HFFc6 (cell line): ENCODE results near the gene MBNL2. TPM values are rescaled to one million over a fixed set of nuclear protein-coding genes. Genes with fewer than 3 reads are reported as not detected.
A peak's percentile ranks its signal among the peaks of the same experiment; 100 is the strongest.

ENCODE experiments used
- DNase-seq: peaks from one replicate; pipeline ENCODE4 v3.0.0-alpha.2; 2018
- H3K27ac Mint-ChIP-seq: 2 replicates; pipeline ENCODE4 v1.8.0; 2020; ENCODE audit warnings: mild to moderate bottlenecking, mixed read lengths
- H3K27me3 Mint-ChIP-seq: 2 replicates; pipeline ENCODE4 v1.8.0; 2021; ENCODE audit warnings: mild to moderate bottlenecking, moderate library complexity, mixed read lengths; ENCODE audit not compliant: insufficient read depth
- H3K36me3 Mint-ChIP-seq: 2 replicates; pipeline ENCODE4 v1.8.0; 2021; ENCODE audit warnings: low read depth, mixed read lengths
- H3K4me1 Mint-ChIP-seq: 2 replicates; pipeline ENCODE4 v1.8.0; 2020; ENCODE audit warnings: low read depth, mixed read lengths
- H3K4me3 Mint-ChIP-seq: 2 replicates; pipeline ENCODE4 v1.8.0; 2020; ENCODE audit warnings: mild to moderate bottlenecking, moderate library complexity, mixed read lengths
- H3K9me3 Mint-ChIP-seq: 2 replicates; pipeline ENCODE4 v1.8.0; 2020; ENCODE audit warnings: mild to moderate bottlenecking, mixed read lengths
- CTCF ChIP-seq: fragments of 200-600 bp; sonication (generic); IDR thresholded peaks from 2 replicates; pipeline ENCODE4 v1.5.0; 2021; ENCODE audit warnings: antibody characterized with exemption, mild to moderate bottlenecking
- total RNA-seq, 6 experiments: library from RNA; stranded (reverse); fragmentation: NEBNext Ultra II Directional; extraction: Animal tissue kit (Norgen Biotek cat#: 25700); gene quantifications; 2 replicates in 1 of 6; 3 replicates in 5 of 6; pipeline ENCODE4 v1.2.3, GENCODE V29; 2021

MBNL2 gene
- total RNA-seq, 6 experiments from 2014 or later, result 78.5 to 138 (median 99.8) TPM

DNA sequence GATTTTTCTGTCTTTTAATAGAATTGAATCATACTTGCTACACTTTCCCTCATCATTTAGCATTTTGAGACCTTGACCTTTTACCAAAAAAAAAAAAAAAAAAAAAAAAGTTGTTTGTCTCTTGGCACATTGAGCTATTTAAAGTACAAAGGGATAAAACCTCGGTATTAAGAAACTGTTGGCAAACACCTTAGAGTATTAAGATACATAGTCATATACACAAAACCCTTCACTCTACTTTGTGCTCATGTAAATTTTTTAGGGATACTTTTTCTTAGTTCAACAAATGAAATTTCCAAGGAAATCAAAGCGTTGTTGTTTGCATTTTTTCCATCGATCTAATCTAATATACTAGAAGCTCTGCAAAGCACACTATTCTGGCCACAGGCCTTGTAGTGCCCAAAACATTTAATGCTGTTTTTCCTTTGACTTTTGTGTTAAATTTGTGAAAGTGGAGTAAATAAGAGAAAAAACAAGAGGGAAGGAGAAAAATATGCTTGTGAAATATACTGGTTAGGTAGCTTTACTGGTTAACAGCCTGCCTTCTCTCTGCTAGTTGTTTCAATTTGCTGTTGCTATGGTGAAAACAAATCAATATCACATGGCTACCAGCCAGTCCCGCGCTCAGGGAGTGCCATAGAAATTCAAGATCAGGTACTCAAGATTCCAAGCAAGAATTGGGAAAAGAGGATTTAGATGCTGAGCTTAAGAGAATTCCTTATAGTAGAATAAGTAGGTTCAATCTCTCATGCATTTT is 2.6 kb downstream of the MBNL2 start:
- H3K36me3 Mint-ChIP-seq, result peaks cover 48% of the 10 kb centered on the region
- TF ChIP-seq CTCF, result no peak
- peak overlapping the region; percentile 99 for H3K4me3 Mint-ChIP-seq
- peaks cover 68% of the 10 kb centered on the region for H3K4me1 Mint-ChIP-seq
- peak overlapping the region; percentile 93 for H3K27ac Mint-ChIP-seq
- no peaks in the 10 kb centered on the region for H3K9me3 Mint-ChIP-seq
- H3K27me3 Mint-ChIP-seq, result no peaks in the 10 kb centered on the region; the same call in 1 of the 2 replicates
- DNase-seq, result no peak

DNA sequence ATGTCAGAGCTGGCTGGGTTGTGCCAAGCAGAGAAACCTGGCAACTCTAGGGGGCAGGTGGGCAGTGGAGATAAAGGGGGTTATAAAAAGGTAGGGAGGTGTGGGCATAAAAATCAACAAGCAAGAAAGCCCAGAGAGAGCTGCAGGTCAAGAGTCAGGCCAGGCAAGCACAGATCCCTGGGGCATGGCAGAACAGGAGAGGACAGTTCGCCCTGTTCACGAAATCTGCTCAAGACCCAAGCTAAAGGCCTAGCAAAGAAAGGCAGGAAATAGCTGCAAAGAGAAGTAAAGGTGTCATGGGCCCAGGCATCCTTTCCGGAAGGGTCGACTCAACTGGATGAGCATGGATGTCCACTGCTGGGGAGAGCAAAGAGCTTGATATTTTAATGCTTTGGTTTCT is 3.4 kb downstream of the MBNL2 start:
- peaks cover 55% of the 10 kb centered on the region for H3K36me3 Mint-ChIP-seq
- H3K4me3 Mint-ChIP-seq, result peak overlapping the region; percentile 99
- peaks cover 74% of the 10 kb centered on the region for H3K4me1 Mint-ChIP-seq
- H3K9me3 Mint-ChIP-seq, result no peaks in the 10 kb centered on the region
- no peak for DNase-seq
- peak overlapping the region; percentile 93 for H3K27ac Mint-ChIP-seq
- TF ChIP-seq CTCF, result no peak
- H3K27me3 Mint-ChIP-seq, result no peaks in the 10 kb centered on the region; the same call in 1 of the 2 replicates

GRCh38 chr13:97226013-97226412 is 3.9 kb downstream of the MBNL2 start:
- H3K27ac Mint-ChIP-seq, result peak overlapping the region; percentile 93; the same call in 1 of the 2 replicates
- peaks cover 55% of the 10 kb centered on the region for H3K36me3 Mint-ChIP-seq
- DNase-seq, result no peak
- TF ChIP-seq CTCF, result no peak
- H3K4me3 Mint-ChIP-seq, result peak overlapping the region; percentile 99
- no peaks in the 10 kb centered on the region for H3K9me3 Mint-ChIP-seq
- no peaks in the 10 kb centered on the region; the same call in 1 of the 2 replicates for H3K27me3 Mint-ChIP-seq
- peaks cover 76% of the 10 kb centered on the region for H3K4me1 Mint-ChIP-seq

DNA sequence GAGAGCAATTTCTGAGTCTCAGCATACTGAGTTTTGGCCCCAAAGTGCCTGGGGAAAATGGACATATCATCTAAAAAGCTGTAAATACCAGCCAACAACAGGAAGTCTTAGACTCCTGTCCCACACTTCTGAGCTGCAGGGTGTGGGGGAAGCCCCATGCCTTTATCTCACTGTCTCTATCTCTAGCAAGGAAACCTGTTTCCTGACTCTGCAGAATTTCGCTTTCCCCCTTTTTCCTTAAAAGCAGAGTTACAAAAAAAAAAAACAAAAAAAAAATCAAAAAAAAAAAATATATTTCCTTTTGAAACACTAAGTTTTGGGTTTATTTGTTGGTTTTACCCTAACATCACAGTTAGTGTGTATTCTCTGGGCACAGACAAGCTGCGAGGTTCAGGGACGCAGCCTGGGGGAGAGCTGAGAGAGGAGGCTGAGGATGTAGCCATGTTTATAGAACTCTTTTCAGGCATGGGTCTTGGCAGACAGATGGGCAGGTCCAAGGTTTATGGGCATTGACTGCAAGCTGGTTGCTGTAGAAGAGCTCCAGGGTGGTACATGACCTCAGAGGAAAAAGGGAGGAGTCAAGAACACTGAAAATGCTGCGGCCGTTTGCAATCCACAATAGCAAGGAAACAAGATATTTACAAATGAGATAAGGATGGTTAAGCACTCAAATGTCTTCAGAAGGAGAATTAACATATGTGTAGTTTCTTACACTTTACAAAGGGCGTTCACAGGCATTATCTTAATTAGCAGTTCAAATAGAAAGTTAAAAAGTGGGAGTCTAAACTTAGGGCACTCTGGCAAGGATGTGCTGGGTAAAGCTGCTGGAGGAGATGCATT is 4.9 kb downstream of the MBNL2 start:
- TF ChIP-seq CTCF, result no peak
- Mint-ChIP-seq H3K27ac (peak overlapping the region; percentile 62), H3K36me3 (peaks cover 55% of the 10 kb centered on the region), H3K4me1 (peaks cover 76% of the 10 kb centered on the region), H3K9me3 (no peaks in the 10 kb centered on the region), H3K27me3 (no peaks in the 10 kb centered on the region; the same call in 1 of the 2 replicates), H3K4me3 (peak overlapping the region; percentile 99)
- no peak for DNase-seq

GRCh38 chr13:97228850-97229521 is 6.9 kb downstream of the MBNL2 start:
- no peaks in the 10 kb centered on the region for H3K9me3 Mint-ChIP-seq
- H3K4me3 Mint-ChIP-seq, result peak overlapping the region; percentile 76
- no peak for TF ChIP-seq CTCF
- peaks cover 93% of the 10 kb centered on the region for H3K4me1 Mint-ChIP-seq
- H3K27me3 Mint-ChIP-seq, result no peaks in the 10 kb centered on the region; the same call in 1 of the 2 replicates
- DNase-seq, result no peak
- H3K36me3 Mint-ChIP-seq, result peaks cover 51% of the 10 kb centered on the region
- peak overlapping the region; percentile 87 for H3K27ac Mint-ChIP-seq
